BLaER1 treated with 17β-estradiol and CSF1 and Interleukin-3, amounts not matched to agents 10 nM and 100 nM (cell line): ENCODE results near the gene PPP1R3A.

Experiments
- H3K27ac ChIP-seq, 11 experiments: shearing (Covaris generic); formaldehyde crosslinking; 2 replicates each; pipeline ENCODE4 v1.8.1; 2022
- H3K27me3 ChIP-seq, 11 experiments: shearing (Covaris generic); formaldehyde crosslinking; 2 replicates each; pipeline ENCODE4 v1.8.1; 2022
- H3K36me3 ChIP-seq, 11 experiments: shearing (Covaris generic); formaldehyde crosslinking; 2 replicates each; pipeline ENCODE4 v1.8.1; 2022
- H3K4me1 ChIP-seq, 10 experiments: shearing (Covaris generic); formaldehyde crosslinking; 2 replicates each; pipeline ENCODE4 v1.8.1; 2022
- H3K4me2 ChIP-seq, 11 experiments: shearing (Covaris generic); formaldehyde crosslinking; 2 replicates each; pipeline ENCODE4 v1.8.1; 2022
- H3K4me3 ChIP-seq, 10 experiments: shearing (Covaris generic); formaldehyde crosslinking; 2 replicates each; pipeline ENCODE4 v1.8.1; 2022
- H3K9ac ChIP-seq, 11 experiments: shearing (Covaris generic); formaldehyde crosslinking; 2 replicates each; pipeline ENCODE4 v1.8.1; 2022
- H3K9me3 ChIP-seq, 11 experiments: shearing (Covaris generic); formaldehyde crosslinking; replicated peaks in 1 of 11; 2 replicates each; pipeline ENCODE4 v1.8.1; 2022
- H4K20me1 ChIP-seq, 11 experiments: shearing (Covaris generic); formaldehyde crosslinking; 2 replicates each; pipeline ENCODE4 v1.8.1; 2022
- Cebpa-rat ChIP-seq, 11 experiments: shearing (Covaris generic); IDR thresholded peaks; 2 replicates each; pipeline ENCODE4 v1.8.1; 2022

Gene PPP1R3A

GRCh38 chr7:113840954-113841353 is 77.9 kb downstream of the PPP1R3A start:
- H4K20me1 ChIP-seq, result no peaks in the 10 kb centered on the region
- TF ChIP-seq Cebpa-rat (IDR thresholded peaks at IDR 0.05), result no peak
- H3K4me2 ChIP-seq, result no peak overlapping the region
- H3K36me3 ChIP-seq, result no peaks in the 10 kb centered on the region
- H3K27me3 ChIP-seq, result no peaks in the 10 kb centered on the region
- no peak overlapping the region for H3K4me3 ChIP-seq
- no peak overlapping the region for H3K9ac ChIP-seq
- no peaks in the 10 kb centered on the region for H3K9me3 ChIP-seq
- no peaks in the 10 kb centered on the region for H3K4me1 ChIP-seq
- no peak overlapping the region for H3K27ac ChIP-seq

GRCh38 chr7:113835367-113835766 is 83.4 kb downstream of the PPP1R3A start:
- H3K4me3 ChIP-seq, result no peak overlapping the region
- H3K36me3 ChIP-seq, result no peaks in the 10 kb centered on the region
- H3K4me2 ChIP-seq, result no peak overlapping the region
- no peak overlapping the region for H3K9ac ChIP-seq
- H4K20me1 ChIP-seq, result no peaks in the 10 kb centered on the region
- no peaks in the 10 kb centered on the region for H3K27me3 ChIP-seq
- no peaks in the 10 kb centered on the region for H3K4me1 ChIP-seq
- no peak for TF ChIP-seq Cebpa-rat (IDR thresholded peaks at IDR 0.05)
- no peaks in the 10 kb centered on the region for H3K9me3 ChIP-seq
- H3K27ac ChIP-seq, result no peak overlapping the region

GRCh38 chr7:113832196-113832745 is 86.5 kb downstream of the PPP1R3A start:
- no peak overlapping the region for H3K9ac ChIP-seq
- no peak overlapping the region for H3K27ac ChIP-seq
- H3K27me3 ChIP-seq, result no peaks in the 10 kb centered on the region
- no peaks in the 10 kb centered on the region for H4K20me1 ChIP-seq
- H3K4me3 ChIP-seq, result no peak overlapping the region
- H3K36me3 ChIP-seq, result no peaks in the 10 kb centered on the region
- no peak overlapping the region for H3K4me2 ChIP-seq
- no peaks in the 10 kb centered on the region for H3K9me3 ChIP-seq
- TF ChIP-seq Cebpa-rat (IDR thresholded peaks at IDR 0.05), result no peak
- no peaks in the 10 kb centered on the region for H3K4me1 ChIP-seq

- Histone ChIP-seq H3K9me3 (no peaks in the 10 kb centered on the region), H4K20me1 (no peaks in the 10 kb centered on the region), H3K4me3 (no peak overlapping the region), H3K27ac (no peak overlapping the region), H3K27me3 (no peaks in the 10 kb centered on the region), H3K9ac (no peak overlapping the region), H3K4me2 (no peak overlapping the region), H3K4me1 (no peaks in the 10 kb centered on the region), H3K36me3 (no peaks in the 10 kb centered on the region)
- TF ChIP-seq Cebpa-rat (IDR thresholded peaks at IDR 0.05), result no peak
These were observed 87.3 kb downstream of the PPP1R3A start for GRCh38 chr7:113831556-113831955.

GRCh38 chr7:113828581-113828980 is 90.2 kb downstream of the PPP1R3A start:
- no peaks in the 10 kb centered on the region for H3K36me3 ChIP-seq
- H3K9ac ChIP-seq, result no peak overlapping the region
- no peak overlapping the region for H3K4me2 ChIP-seq
- H3K27me3 ChIP-seq, result no peaks in the 10 kb centered on the region
- H3K9me3 ChIP-seq, result no peaks in the 10 kb centered on the region
- H4K20me1 ChIP-seq, result no peaks in the 10 kb centered on the region
- H3K27ac ChIP-seq, result no peak overlapping the region
- H3K4me3 ChIP-seq, result no peak overlapping the region
- no peak for TF ChIP-seq Cebpa-rat (IDR thresholded peaks at IDR 0.05)
- H3K4me1 ChIP-seq, result no peaks in the 10 kb centered on the region
